H1 (cell line): ENCODE results near the gene ARHGAP28. TPM values are rescaled to one million over a fixed set of nuclear protein-coding genes. Genes with fewer than 3 reads are reported as not detected.

ENCODE experiments used
- CTCF ChIA-PET: fragments of 300-600 bp; sonication (Branson Sonifier 250); formaldehyde crosslinking; loops from one replicate; lab custom pipeline; 2021; ENCODE audit not compliant: partially characterized antibody; lab: Charles Lee
- POLR2A ChIA-PET: fragments of 300-600 bp; sonication (Branson Sonifier 250); formaldehyde crosslinking; loops from one replicate; lab custom pipeline; 2021; ENCODE audit warnings: inconsistent platforms; ENCODE audit not compliant: partially characterized antibody; lab: Charles Lee
- DNase-seq, 2 experiments: peaks; one replicate each; pipeline versions ENCODE4 v3.0.0 to v3.0.0-alpha.2; 2010 to 2022; ENCODE audit warnings: low spot score in 2 of 2, low read depth in 1 of 2, mixed read lengths in 1 of 2
- FAIRE-seq: peaks from 2 replicates; lab custom pipeline; 2011; peaks lifted over from hg19 to GRCh38; lab: Jason Lieb, UNC
- H2AFZ ChIP-seq: 2 replicates; pipeline ENCODE4 v1.8.1; 2012; ENCODE audit warnings: low read length, inconsistent platforms
- H2AK5ac ChIP-seq: 2 replicates; pipeline ENCODE4 v1.6.1; 2013; ENCODE audit warnings: low read depth, low read length
- H2BK120ac ChIP-seq: replicated peaks from 2 replicates; pipeline ENCODE3; 2013; ENCODE audit warnings: low read depth, low read length, inconsistent platforms
- H2BK12ac ChIP-seq: 2 replicates; pipeline ENCODE4 v1.6.1; 2013; ENCODE audit warnings: low read depth, low read length
- H2BK15ac ChIP-seq: 2 replicates; pipeline ENCODE4 v1.6.1; 2013; ENCODE audit warnings: low read length
- H2BK20ac ChIP-seq: 2 replicates; pipeline ENCODE4 v1.6.1; 2013; ENCODE audit warnings: low read length
- H2BK5ac ChIP-seq: 2 replicates; pipeline ENCODE4 v1.6.1; 2013; ENCODE audit warnings: low read depth, low read length
- H3K14ac ChIP-seq: 2 replicates; pipeline ENCODE4 v1.6.1; 2013; ENCODE audit warnings: inconsistent platforms; ENCODE audit not compliant: insufficient read length
- H3K18ac ChIP-seq: 2 replicates; pipeline ENCODE4 v1.6.1; 2013; ENCODE audit warnings: low read length; ENCODE audit errors: extremely low read depth
- H3K23ac ChIP-seq: 2 replicates; pipeline ENCODE4 v1.6.1; 2013; ENCODE audit warnings: inconsistent platforms; ENCODE audit not compliant: insufficient read length
- H3K23me2 ChIP-seq: 2 replicates; pipeline ENCODE4 v1.6.1; 2013; ENCODE audit warnings: low read depth, low read length
- H3K27ac ChIP-seq: 2 replicates; pipeline ENCODE4 v1.6.1; 2011; ENCODE audit warnings: low read depth, low read length, inconsistent platforms
- H3K27me3 ChIP-seq, 4 experiments: replicated peaks in 1 of 4; 1 replicate in 1 of 4; 2 replicates in 3 of 4; pipeline versions ENCODE4 v1.6.1 to v1.8.1; 2011 to 2013; ENCODE audit warnings: low read length in 3 of 4, mild to moderate bottlenecking in 3 of 4, inconsistent platforms in 2 of 4, mixed read lengths in 2 of 4, moderate library complexity in 1 of 4; ENCODE audit not compliant: control insufficient read depth in 3 of 4, insufficient read depth in 3 of 4; ENCODE audit errors: extremely low read depth in 1 of 4
- H3K36me3 ChIP-seq, 4 experiments: 2 replicates each; pipeline versions ENCODE4 v1.6.1 to v1.8.1; 2011 to 2013; ENCODE audit warnings: mild to moderate bottlenecking in 4 of 4, low read length in 3 of 4, moderate library complexity in 2 of 4, control low read depth in 1 of 4, inconsistent platforms in 1 of 4; ENCODE audit not compliant: insufficient read depth in 4 of 4, control insufficient read depth in 2 of 4
- H3K4ac ChIP-seq: replicated peaks from 2 replicates; pipeline ENCODE3; 2013; ENCODE audit warnings: low read length, low read depth, mixed read lengths, inconsistent platforms; ENCODE audit not compliant: insufficient read length
- H3K4me1 ChIP-seq, 4 experiments: replicated peaks in 1 of 4; 1 replicate in 1 of 4; 2 replicates in 3 of 4; pipeline versions ENCODE4 v1.6.1 to v1.8.1; 2011 to 2013; ENCODE audit warnings: low read length in 3 of 4, inconsistent platforms in 2 of 4, mixed read lengths in 1 of 4; ENCODE audit not compliant: insufficient read depth in 4 of 4, control insufficient read depth in 3 of 4
- H3K4me2 ChIP-seq, 2 experiments: 2 replicates each; pipeline versions ENCODE4 v1.6.1 to v1.8.1; 2011 to 2013; ENCODE audit warnings: low read depth in 2 of 2, low read length in 2 of 2, control low read depth in 1 of 2, inconsistent platforms in 1 of 2, mild to moderate bottlenecking in 1 of 2; ENCODE audit not compliant: insufficient read depth in 1 of 2
- H3K4me3 ChIP-seq, 4 experiments: fragments of 200-600, 300-600 bp in 1 of 4; sonication (generic), shearing (Covaris generic), sonication (Bioruptor Twin) in 1 of 4; 2 replicates each; pipeline versions ENCODE4 v1.5.1 to v1.8.1; 2011 to 2016; ENCODE audit warnings: low read length in 4 of 4, low read depth in 3 of 4, control low read depth in 2 of 4, inconsistent platforms in 2 of 4, mild to moderate bottlenecking in 2 of 4, mixed read lengths in 1 of 4, moderate library complexity in 1 of 4; ENCODE audit not compliant: insufficient read depth in 2 of 4; ENCODE audit errors: extremely low read depth in 1 of 4
- H3K56ac ChIP-seq: replicated peaks from 2 replicates; pipeline ENCODE3; 2013; ENCODE audit warnings: low read depth, mild to moderate bottlenecking, mixed read lengths, low read length, inconsistent platforms; ENCODE audit not compliant: insufficient read length
- H3K79me1 ChIP-seq: 2 replicates; pipeline ENCODE4 v1.6.1; 2013; ENCODE audit warnings: low read depth, low read length, control low read depth
- H3K79me2 ChIP-seq, 2 experiments: 2 replicates each; pipeline versions ENCODE4 v1.6.1 to v1.8.1; 2012 to 2013; ENCODE audit warnings: low read length in 2 of 2, mild to moderate bottlenecking in 2 of 2, inconsistent platforms in 1 of 2; ENCODE audit not compliant: insufficient read depth in 2 of 2, control insufficient read depth in 1 of 2
- H3K9ac ChIP-seq, 4 experiments: replicated peaks in 1 of 4; 1 replicate in 1 of 4; 2 replicates in 3 of 4; pipeline versions ENCODE4 v1.6.1 to v1.8.1; 2011 to 2013; ENCODE audit warnings: low read depth in 3 of 4, low read length in 3 of 4, control low read depth in 2 of 4, mild to moderate bottlenecking in 2 of 4, moderate library complexity in 2 of 4, inconsistent platforms in 1 of 4; ENCODE audit errors: extremely low read depth in 1 of 4
- H3K9me3 ChIP-seq, 2 experiments: 2 replicates each; pipeline versions ENCODE4 v1.6.1 to v1.8.1; 2012 to 2013; ENCODE audit warnings: mild to moderate bottlenecking in 2 of 2, moderate library complexity in 2 of 2, control low read depth in 1 of 2, inconsistent platforms in 1 of 2, low read depth in 1 of 2, low read length in 1 of 2, mixed read lengths in 1 of 2; ENCODE audit not compliant: insufficient read depth in 2 of 2
- H4K20me1 ChIP-seq, 2 experiments: replicated peaks in 1 of 2; 2 replicates each; pipeline versions ENCODE3 to v1.8.1; 2011 to 2013; ENCODE audit warnings: inconsistent platforms in 2 of 2, low read length in 2 of 2, mild to moderate bottlenecking in 1 of 2; ENCODE audit not compliant: insufficient read depth in 2 of 2, control insufficient read depth in 1 of 2
- H4K5ac ChIP-seq: 2 replicates; pipeline ENCODE4 v1.6.1; 2013; ENCODE audit warnings: low read length, low read depth, mixed read lengths, inconsistent platforms; ENCODE audit not compliant: insufficient read length
- H4K8ac ChIP-seq: 2 replicates; pipeline ENCODE4 v1.8.0; 2013; ENCODE audit warnings: mild to moderate bottlenecking, moderate library complexity, low read length, inconsistent platforms; ENCODE audit not compliant: insufficient read depth; ENCODE audit errors: extremely low read depth
- H4K91ac ChIP-seq: replicated peaks from 2 replicates; pipeline ENCODE3; 2013; ENCODE audit warnings: low read length, mixed read lengths, inconsistent platforms; ENCODE audit not compliant: insufficient read length
- NANOG ChIP-seq: IDR thresholded peaks from 2 replicates; pipeline ENCODE4 v1.6.1; 2011; ENCODE audit warnings: low read length, low read depth, mild to moderate bottlenecking, inconsistent platforms; ENCODE audit not compliant: insufficient read depth, poor library complexity, severe bottlenecking
- POU5F1 ChIP-seq: IDR thresholded peaks from 2 replicates; pipeline ENCODE4 v1.6.1; 2011; ENCODE audit warnings: low read depth, mild to moderate bottlenecking, low read length, moderate library complexity
- RFX5 ChIP-seq: IDR thresholded peaks from 2 replicates; pipeline ENCODE4 v1.6.1; 2011; ENCODE audit warnings: low read depth, low read length, improper control_type of control experiment, borderline replicate concordance
- SRF ChIP-seq: IDR thresholded peaks from 2 replicates; pipeline ENCODE4 v1.6.1; 2011; ENCODE audit warnings: mild to moderate bottlenecking, low read depth, low read length, moderate library complexity
- TCF12 ChIP-seq: IDR thresholded peaks from 2 replicates; pipeline ENCODE4 v1.6.1; 2011; ENCODE audit warnings: low read depth, mild to moderate bottlenecking, low read length
- WGBS, 2 experiments: shearing (Covaris generic) in 1 of 2; methylation state at CpG; one replicate each; pipeline versions ENCODE4 v1.1.6 to v1.1.7; 2013 to 2015; ENCODE audit warnings: low lambda C conversion rate in 2 of 2, mixed read lengths in 2 of 2, inconsistent platforms in 1 of 2, low coverage in 1 of 2, missing lambda C conversion rate in 1 of 2; ENCODE audit not compliant: insufficient replicate concordance in 2 of 2, insufficient coverage in 1 of 2, insufficient read length in 1 of 2; ENCODE audit errors: extremely low coverage in 1 of 2, missing lambda C conversion rate in 1 of 2; 5-methylcytosine and 5-hydroxymethylcytosine counted together
- polyA plus RNA-seq, 7 experiments: library from polyadenylated mRNA; depleted of rRNA in 3 of 7; stranded (reverse) in 5 of 7; unstranded in 2 of 7; fragments of >200 nt in 5 of 7; fragments of 200-250 nt in 2 of 7; gene quantifications; 1 replicate in 5 of 7; 2 replicates in 1 of 7; 4 replicates in 1 of 7; pipeline versions ENCODE4 v1.2.1 to v1.2.3, GENCODE V29; 2011 to 2013; ENCODE audit warnings: missing spikeins in 2 of 7, mixed read lengths in 2 of 7
- total RNA-seq: library from RNA; stranded (reverse); fragmentation: NEBNext Ultra II Directional; extraction: Animal tissue kit (Norgen Biotek cat#: 25700); gene quantifications from 2 replicates; pipeline ENCODE4 v1.2.1, GENCODE V29; 2021

Gene ARHGAP28
- total and polyA plus RNA-seq, 2 of the 8 experiments (the other 6 are each of a cell fraction or from before 2014, with no cell fraction given) = 2.9 to 14.4 TPM

- H2BK120ac ChIP-seq = no peak overlapping the region
- H3K14ac ChIP-seq = no peak overlapping the region
- ChIA-PET POLR2A (no interaction called here), CTCF (interaction anchor here (0.9 to 1.1 kb wide), 2 partner anchors 75 to 100 kb away, joined by 3 to 4 read pairs; no protein-coding TSS in a partner anchor)
- H3K27ac ChIP-seq = no peak overlapping the region
- H3K4ac ChIP-seq = no peak overlapping the region
- no peaks in the 10 kb centered on the region for H3K27me3 ChIP-seq
- H3K79me1 ChIP-seq = no peaks in the 10 kb centered on the region; the same call in 1 of the 2 replicates
- H4K91ac ChIP-seq = no peak overlapping the region
- no peak overlapping the region for H2BK12ac ChIP-seq
- no peak overlapping the region; the same call in 1 of the 2 replicates for H2BK15ac ChIP-seq
- H2AFZ ChIP-seq = no peak overlapping the region
- no peak overlapping the region for H4K5ac ChIP-seq
- H3K23me2 ChIP-seq = no peaks in the 10 kb centered on the region
- no peak overlapping the region for H2BK20ac ChIP-seq
- H4K8ac ChIP-seq = no peak overlapping the region
- no peak overlapping the region for H3K18ac ChIP-seq
- H4K20me1 ChIP-seq = no peaks in the 10 kb centered on the region
- no peak overlapping the region for H3K4me3 ChIP-seq
- H3K9ac ChIP-seq = no peak overlapping the region
- H2BK5ac ChIP-seq = no peak overlapping the region; the same call in 1 of the 2 replicates
- peaks cover 2 to 4% (median 2%) of the 10 kb centered on the region in 4 experiments; a peak in 3 of 7 replicates for H3K4me1 ChIP-seq
- no peak overlapping the region for H2AK5ac ChIP-seq
- H3K79me2 ChIP-seq = no peaks in the 10 kb centered on the region
- H3K23ac ChIP-seq = no peak overlapping the region
- DNase-seq (no peak), FAIRE-seq (no peak)
- H3K9me3 ChIP-seq = peaks cover 6 to 11% of the 10 kb centered on the region in 2 experiments; a peak in 2 of 4 replicates
- H3K56ac ChIP-seq = no peak overlapping the region
- 92% methylated on average over 12 of the region's 12 CpGs; no CpG with 5 or more reads in 1 of the 2 experiments for WGBS, 2 experiments
- peaks cover 0 to 11% (median 0%) of the 10 kb centered on the region in 4 experiments; a peak in 2 of 8 replicates for H3K36me3 ChIP-seq
- H3K4me2 ChIP-seq = no peak overlapping the region
- TF ChIP-seq NANOG (no peak), SRF (no peak), RFX5 (no peak), TCF12 (no peak), POU5F1 (no peak)
Observed at GRCh38 chr18:6855767-6856166, 126.3 kb downstream of the ARHGAP28 start.
